Suppressor macrophage (primary cell): ENCODE results near the gene CXCL11.
A peak's percentile ranks its signal among the peaks of the same experiment; 100 is the strongest.
"Not testable (repeated sequence)": the region's sequence is repeated elsewhere in the genome, so short reads cannot be mapped to it uniquely, and the experiment has no call there.

Source experiments
- DNase-seq, 4 experiments: peaks; one replicate each; pipeline ENCODE4 v3.0.0-alpha.2; 2020 to 2022

Gene CXCL11

GRCh38 chr4:76000279-76000678, 35.6 kb downstream of the CXCL11 start:
- DNase-seq: no peak

GRCh38 chr4:75998525-75999147, 37.2 kb downstream of the CXCL11 start:
- DNase-seq: not testable (repeated sequence)

- no peak for DNase-seq
These were observed 37.9 kb downstream of the CXCL11 start for GRCh38 chr4:75997946-75998345.

GRCh38 chr4:75997081-75997480, 38.8 kb downstream of the CXCL11 start:
- no peak for DNase-seq

GRCh38 chr4:75995727-75996126, 40.1 kb downstream of the CXCL11 start:
- peak; percentile 38 to 90 (median 68) for DNase-seq

- no peak for DNase-seq
These were observed 43.4 kb downstream of the CXCL11 start for GRCh38 chr4:75992462-75992861.

- peak in 2 of 4 experiments; percentile 12 to 24 for DNase-seq
These were observed 45.9 kb downstream of the CXCL11 start for GRCh38 chr4:75989846-75990528.

- DNase-seq: no peak
These were observed 50.8 kb downstream of the CXCL11 start for GRCh38 chr4:75985116-75985515.
